GM23338 (cell line): Measurements from ENCODE around the gene RFNG. TPM values are rescaled to one million over a fixed set of nuclear protein-coding genes. Genes with fewer than 3 reads are reported as not detected.
A peak's percentile ranks its signal among the peaks of the same experiment; 100 is the strongest.

Source experiments
- ATAC-seq: fragments of 200-7000 bp; cut with Tn5 transposase; 3 replicates; pipeline ENCODE4 v1.9.1; 2020
- DNase-seq: peaks from one replicate; pipeline ENCODE4 v3.0.0-alpha.2; 2015; ENCODE audit warnings: low spot score
- H2AFZ ChIP-seq: fragments of 200-600 bp; sonication (generic); 2 replicates; pipeline ENCODE4 v1.8.0; 2016; ENCODE audit warnings: antibody characterized with exemption, mild to moderate bottlenecking, moderate library complexity
- H3F3A ChIP-seq: fragments of 200-600 bp; sonication (generic); replicated peaks from 2 replicates; pipeline ENCODE4 v1.8.0; 2017; ENCODE audit warnings: antibody characterized with exemption, mixed run types, low read depth
- H3K27ac ChIP-seq: fragments of 200-600 bp; sonication (generic); 2 replicates; pipeline ENCODE4 v1.6.1; 2016; ENCODE audit warnings: low read depth
- H3K27me3 ChIP-seq: fragments of 200-600 bp; sonication (generic); 2 replicates; pipeline ENCODE4 v1.8.0; 2016; ENCODE audit warnings: mild to moderate bottlenecking, mixed run types, moderate library complexity; ENCODE audit not compliant: insufficient read depth
- H3K36me3 ChIP-seq: fragments of 200-600 bp; sonication (generic); 2 replicates; pipeline ENCODE4 v1.8.0; 2016; ENCODE audit warnings: mild to moderate bottlenecking; ENCODE audit not compliant: insufficient read depth
- H3K4me1 ChIP-seq: fragments of 200-600 bp; sonication (generic); 2 replicates; pipeline ENCODE4 v1.8.0; 2016; ENCODE audit warnings: mild to moderate bottlenecking, moderate library complexity; ENCODE audit not compliant: insufficient read depth
- H3K4me2 ChIP-seq: fragments of 200-600 bp; sonication (generic); 2 replicates; pipeline ENCODE4 v1.7.1; 2017; ENCODE audit warnings: mixed run types
- H3K4me3 ChIP-seq: fragments of 200-600 bp; sonication (generic); 2 replicates; pipeline ENCODE4 v1.6.1; 2016; ENCODE audit warnings: mixed run types
- H3K79me2 ChIP-seq: fragments of 200-600 bp; sonication (generic); replicated peaks from 2 replicates; pipeline ENCODE4 v1.8.0; 2017; ENCODE audit warnings: mild to moderate bottlenecking; ENCODE audit not compliant: insufficient read depth
- H3K9me2 ChIP-seq: fragments of 200-600 bp; sonication (generic); 2 replicates; pipeline ENCODE4 v1.8.0; 2017; ENCODE audit not compliant: insufficient read depth
- H4K20me1 ChIP-seq: fragments of 200-600 bp; sonication (generic); replicated peaks from 2 replicates; pipeline ENCODE4 v1.8.0; 2017; ENCODE audit warnings: mild to moderate bottlenecking; ENCODE audit not compliant: insufficient read depth
- H3K27ac Mint-ChIP-seq: 2 replicates; pipeline ENCODE4 v1.8.0; 2020; ENCODE audit warnings: inconsistent platforms, mild to moderate bottlenecking, moderate library complexity, mixed read lengths
- H3K27me3 Mint-ChIP-seq: 3 replicates; pipeline ENCODE4 v1.8.0; 2022; ENCODE audit warnings: low read depth, mild to moderate bottlenecking, moderate library complexity, mixed read lengths, inconsistent platforms; ENCODE audit not compliant: insufficient read depth, poor library complexity
- H3K36me3 Mint-ChIP-seq: 3 replicates; pipeline ENCODE4 v1.8.0; 2021; ENCODE audit warnings: low read depth, mild to moderate bottlenecking, inconsistent platforms, moderate library complexity, mixed read lengths
- H3K4me1 Mint-ChIP-seq: 3 replicates; pipeline ENCODE4 v1.8.0; 2020; ENCODE audit warnings: mild to moderate bottlenecking, inconsistent platforms, mixed read lengths
- H3K4me3 Mint-ChIP-seq: 3 replicates; pipeline ENCODE4 v1.8.0; 2021; ENCODE audit warnings: moderate library complexity, mild to moderate bottlenecking, inconsistent platforms, mixed read lengths
- H3K9me3 Mint-ChIP-seq: 3 replicates; pipeline ENCODE4 v1.8.0; 2020; ENCODE audit warnings: moderate library complexity, mild to moderate bottlenecking, inconsistent platforms, mixed read lengths
- CREB1 ChIP-seq: fragments of 250-450 bp; sonication (Bioruptor Pico); IDR thresholded peaks from 2 replicates; pipeline ENCODE4 v1.5.0; 2020; ENCODE audit warnings: low read depth, mild to moderate bottlenecking, moderate library complexity
- CTCF ChIP-seq, 2 experiments: fragments of 200-600 bp in 1 of 2; sonication (generic) in 1 of 2; conservative IDR thresholded peaks; 2 replicates each; pipeline versions ENCODE4 v1.5.1 to v1.6.1; 2016 to 2017; ENCODE audit warnings: antibody characterized with exemption in 2 of 2, low read depth in 2 of 2, mild to moderate bottlenecking in 2 of 2, moderate library complexity in 1 of 2
- ETS1 ChIP-seq: IDR thresholded peaks from 2 replicates; pipeline ENCODE4 v1.6.1; 2016; ENCODE audit warnings: antibody characterized with exemption
- EZH2 ChIP-seq: fragments of 200-600 bp; sonication (generic); IDR thresholded peaks from one replicate; pipeline ENCODE4 v1.8.0; 2017; ENCODE audit warnings: antibody characterized with exemption, mild to moderate bottlenecking, low read depth; ENCODE audit not compliant: unreplicated experiment
- POLR2AphosphoS5 ChIP-seq: IDR thresholded peaks from 2 replicates; pipeline ENCODE4 v1.6.1; 2016; ENCODE audit warnings: antibody characterized with exemption, low read depth
- REST ChIP-seq: IDR thresholded peaks from one replicate; pipeline ENCODE4 v1.6.1; 2018; ENCODE audit warnings: antibody characterized with exemption; ENCODE audit not compliant: unreplicated experiment
- STAT1 ChIP-seq: IDR thresholded peaks from one replicate; pipeline ENCODE4 v1.6.1; 2016; ENCODE audit warnings: antibody characterized with exemption; ENCODE audit not compliant: unreplicated experiment
- ZNF114 ChIP-seq: fragments of 250-450 bp; sonication (Bioruptor Pico); IDR thresholded peaks from 2 replicates; pipeline ENCODE4 v1.5.0; 2020; ENCODE audit warnings: mild to moderate bottlenecking, moderate library complexity
- ZNF331 ChIP-seq: fragments of 250-450 bp; sonication (Bioruptor Pico); IDR thresholded peaks from 2 replicates; pipeline ENCODE4 v1.5.0; 2020; ENCODE audit warnings: low read depth, mild to moderate bottlenecking, moderate library complexity
- polyA plus RNA-seq: library from polyadenylated mRNA; unstranded; fragments of >200 nt; fragmentation: Nextera tagmentation; extraction: Ambion mirVana; gene quantifications from 2 replicates; pipeline ENCODE4 v1.2.1, GENCODE V29; 2016
- total RNA-seq: library from RNA; depleted of rRNA; stranded (reverse); fragments of >200 nt; shearing (Covaris generic); gene quantifications from 2 replicates; pipeline ENCODE4 v1.2.3, GENCODE V29; 2014

Gene RFNG
- total and polyA plus RNA-seq, 2 experiments from 2014 or later, result 18.0 to 44.7 TPM

DNA sequence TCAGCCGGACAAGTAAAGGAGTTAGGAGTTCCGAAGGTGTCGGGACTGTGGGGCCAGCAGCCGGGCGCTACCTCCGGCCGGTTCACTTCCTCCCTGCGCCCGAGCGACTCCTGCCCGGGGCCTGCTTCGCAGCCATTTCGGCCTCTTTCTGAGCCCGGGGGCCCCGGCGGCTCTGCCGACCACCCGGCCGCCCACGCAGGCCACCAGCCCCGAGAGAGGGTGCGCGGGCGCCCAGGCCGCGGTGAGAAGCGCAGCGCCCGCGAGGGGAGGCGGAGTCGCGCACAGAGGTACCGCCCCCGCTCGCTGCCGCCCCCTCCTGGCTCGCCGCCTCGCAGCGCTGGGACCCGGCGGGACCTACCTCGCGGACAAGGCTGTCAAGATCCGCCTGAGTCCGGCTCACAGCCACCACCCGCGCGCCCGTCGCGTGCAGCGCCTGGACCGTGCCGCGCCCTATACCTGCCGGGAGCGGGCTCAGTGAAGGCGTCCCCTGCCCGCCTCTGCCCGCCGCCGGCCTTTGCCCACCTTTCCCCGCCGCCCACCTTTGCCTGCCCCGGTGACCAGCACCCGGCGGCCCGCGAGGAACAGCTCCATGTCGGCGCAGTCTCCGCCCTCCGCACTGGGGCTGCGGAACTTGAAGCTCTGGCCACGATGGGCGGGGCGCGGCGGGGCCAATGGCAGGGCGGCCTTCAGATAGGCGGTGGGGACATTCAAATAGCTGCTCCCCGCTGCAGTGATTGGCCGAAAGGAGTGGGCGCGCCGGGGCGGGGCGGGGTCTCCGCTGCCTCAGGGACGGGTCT is 14.3 kb downstream of the RFNG start, which contains the start of gene DCXR:
DCXR (minus strand) TSS at position 606 of the 797 bp plus-strand sequence; CDS start at position 591, 15 bp downstream.
- Mint-ChIP-seq H3K27me3 (peaks cover 14% of the 10 kb centered on the region), H3K4me3 (peak within 1 kb of the TSS; percentile 75), H3K27ac (peak within 1 kb of the TSS; percentile 93), H3K9me3 (no peaks in the 10 kb centered on the region; the same call in 2 of the 3 replicates), H3K4me1 (peaks cover 29% of the 10 kb centered on the region), H3K36me3 (peaks cover 3% of the 10 kb centered on the region; the same call in 2 of the 3 replicates)
- Histone ChIP-seq H3K27me3 (no peaks in the 10 kb centered on the region), H2AFZ (peak within 1 kb of the TSS; percentile 34; the same call in 1 of the 2 replicates), H3K9me2 (no peaks in the 10 kb centered on the region), H3K4me1 (peaks cover 9% of the 10 kb centered on the region; the same call in 1 of the 2 replicates), H3K27ac (peak within 1 kb of the TSS; percentile 78; the same call in 1 of the 2 replicates), H3K79me2 (peaks cover 7% of the 10 kb centered on the region; the same call in 1 of the 2 replicates), H4K20me1 (no peaks in the 10 kb centered on the region; the same call in 1 of the 2 replicates), H3K36me3 (no peaks in the 10 kb centered on the region), H3K4me2 (peak within 1 kb of the TSS; percentile 95), H3F3A (peaks cover 11% of the 10 kb centered on the region), H3K4me3 (peak within 1 kb of the TSS; percentile 81)
- ATAC-seq, result peak; percentile 86
- DNase-seq, result peak; percentile 99
- no peak for TF ChIP-seq CREB1
- TF ChIP-seq CTCF (conservative IDR thresholded peaks at IDR 0.05; ENCODE audit: low read depth in 2 of 2), result peak; percentile 58 to 80
- no peak for TF ChIP-seq ZNF331
- no peak for TF ChIP-seq EZH2
- TF ChIP-seq STAT1, result no peak
- TF ChIP-seq ZNF114, result no peak
- TF ChIP-seq POLR2AphosphoS5, result peak; percentile 98
- TF ChIP-seq REST, result no peak

DNA sequence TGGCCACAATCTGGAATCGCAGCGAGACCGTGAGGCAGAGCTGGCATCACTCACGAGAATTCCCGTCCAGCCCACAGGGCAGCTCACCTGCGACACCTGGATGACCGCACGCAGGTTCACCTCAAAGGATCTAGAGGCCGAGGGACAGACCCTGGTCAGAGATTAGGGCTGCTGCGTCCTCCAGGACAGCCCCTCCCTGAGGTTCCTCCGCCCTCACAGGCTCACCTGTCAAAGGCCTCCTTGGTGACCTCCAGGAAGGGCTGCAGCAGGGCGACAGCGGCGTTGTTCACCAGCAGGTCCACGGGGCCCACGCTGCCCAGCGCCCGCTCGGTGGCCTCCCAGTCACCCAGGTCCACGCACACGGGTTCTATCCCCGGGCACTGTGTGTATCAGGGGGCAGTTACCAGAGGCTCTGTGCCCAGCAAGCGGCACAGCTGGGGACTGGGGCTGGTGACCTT is 14.9 kb downstream of the RFNG start:
- Histone ChIP-seq H3K4me3 (peak overlapping the region; percentile 81), H3K36me3 (no peaks in the 10 kb centered on the region), H3F3A (peaks cover 11% of the 10 kb centered on the region), H3K27ac (no peak overlapping the region), H4K20me1 (no peaks in the 10 kb centered on the region; the same call in 1 of the 2 replicates), H2AFZ (no peak overlapping the region), H3K4me2 (peak overlapping the region; percentile 95), H3K79me2 (peaks cover 8% of the 10 kb centered on the region; the same call in 1 of the 2 replicates), H3K4me1 (peaks cover 9% of the 10 kb centered on the region; the same call in 1 of the 2 replicates), H3K9me2 (no peaks in the 10 kb centered on the region), H3K27me3 (no peaks in the 10 kb centered on the region)
- Mint-ChIP-seq H3K27ac (no peak overlapping the region), H3K4me1 (peaks cover 27% of the 10 kb centered on the region), H3K4me3 (peak overlapping the region; percentile 75), H3K9me3 (no peaks in the 10 kb centered on the region; the same call in 2 of the 3 replicates), H3K27me3 (peaks cover 14% of the 10 kb centered on the region), H3K36me3 (peaks cover 3% of the 10 kb centered on the region; the same call in 2 of the 3 replicates)
- DNase-seq (no peak), ATAC-seq (no peak)
- TF ChIP-seq POLR2AphosphoS5 (no peak), ETS1 (no peak), CTCF (conservative IDR thresholded peaks at IDR 0.05; ENCODE audit: low read depth in 2 of 2) (no peak)
